GM18505 (cell line): ENCODE measurements around the gene CACNA2D2.
"Not testable (repeated sequence)": the region's sequence is repeated elsewhere in the genome, so short reads cannot be mapped to it uniquely, and the experiment has no call there.

Experiments used
- ATAC-seq: cut with Tn5 transposase; IDR thresholded peaks from one replicate; pipeline ENCODE4 v1.9.1; 2021; ENCODE audit not compliant: unreplicated experiment
- POLR2A ChIP-seq: IDR thresholded peaks from 4 replicates; pipeline ENCODE4 v1.6.1; 2011; ENCODE audit warnings: borderline replicate concordance; ENCODE audit not compliant: insufficient read depth, insufficient read length; ENCODE audit errors: extremely low read depth

The CACNA2D2 gene

DNA sequence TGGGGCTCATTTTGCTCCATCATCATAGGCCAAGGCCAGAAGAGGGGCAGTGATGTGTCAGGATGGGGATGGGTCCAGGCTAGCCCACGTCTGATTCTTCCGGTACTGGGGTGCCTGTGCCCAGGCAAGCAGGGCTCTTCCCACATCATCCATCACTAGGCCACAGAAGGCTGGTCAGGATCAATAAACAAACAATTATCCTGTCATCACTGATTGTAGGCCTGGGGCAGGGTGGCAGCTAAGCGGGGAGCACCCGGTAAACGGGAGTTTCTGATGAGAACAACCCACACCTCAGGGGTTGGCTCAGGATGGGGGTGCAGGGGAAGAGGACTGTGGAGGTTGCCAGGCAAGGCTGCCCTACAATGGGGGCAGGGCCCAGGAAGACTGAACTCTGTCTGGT lies 18.1 kb upstream of the CACNA2D2 start:
- ATAC-seq: no peak
- TF ChIP-seq POLR2A: no peak

DNA sequence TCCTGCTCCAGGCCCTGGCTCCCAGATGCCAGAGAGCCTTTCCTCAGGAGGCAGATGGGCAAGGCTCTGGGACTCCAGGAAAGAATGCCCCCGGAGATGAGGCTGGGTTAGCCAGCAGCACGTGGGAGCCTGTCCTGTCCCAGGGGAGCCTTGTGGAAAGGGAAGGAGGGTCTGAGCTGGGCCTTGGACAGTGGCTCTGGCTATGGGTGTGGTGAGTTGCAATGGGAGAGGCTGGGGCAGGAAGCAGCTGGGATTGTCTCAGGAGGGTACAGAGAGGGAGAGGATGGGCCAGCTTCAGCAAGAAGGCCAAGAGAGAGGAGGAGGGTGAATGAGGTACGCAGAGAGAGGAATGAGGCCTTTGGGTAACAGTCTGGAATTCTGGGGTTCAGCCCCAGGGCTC lies 17.4 kb upstream of the CACNA2D2 start:
- no peak for TF ChIP-seq POLR2A
- no peak for ATAC-seq

DNA sequence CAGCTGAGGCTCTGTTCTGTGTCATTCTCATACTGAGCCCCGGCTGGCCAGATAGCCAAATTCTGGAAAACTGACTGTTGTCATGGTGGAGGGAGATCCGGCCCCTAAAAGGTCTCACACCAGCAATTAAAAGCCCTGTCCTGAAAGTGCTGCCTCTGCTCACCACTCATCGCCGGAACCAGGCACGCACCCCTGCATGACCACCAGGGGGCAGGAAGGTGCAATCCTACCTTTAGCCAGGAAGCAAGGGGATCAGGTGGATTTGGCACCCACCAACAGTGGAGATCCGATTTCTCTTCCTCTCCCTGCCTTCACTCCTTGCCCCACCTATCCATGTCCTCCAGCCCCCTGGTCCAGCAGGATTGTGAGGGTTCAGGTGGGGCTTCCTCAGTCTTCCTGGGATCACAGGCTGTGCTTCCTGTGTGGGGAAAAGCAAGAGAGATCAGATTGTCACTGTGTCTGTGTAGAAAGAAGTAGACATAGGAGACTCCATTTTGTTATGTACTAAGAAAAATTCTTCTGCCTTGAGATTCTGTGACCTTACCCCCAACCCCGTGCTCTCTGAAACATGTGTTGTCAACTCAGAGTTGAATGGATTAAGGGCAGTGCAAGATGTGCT lies 16.1 kb upstream of the CACNA2D2 start:
- TF ChIP-seq POLR2A: no peak
- ATAC-seq: no peak

DNA sequence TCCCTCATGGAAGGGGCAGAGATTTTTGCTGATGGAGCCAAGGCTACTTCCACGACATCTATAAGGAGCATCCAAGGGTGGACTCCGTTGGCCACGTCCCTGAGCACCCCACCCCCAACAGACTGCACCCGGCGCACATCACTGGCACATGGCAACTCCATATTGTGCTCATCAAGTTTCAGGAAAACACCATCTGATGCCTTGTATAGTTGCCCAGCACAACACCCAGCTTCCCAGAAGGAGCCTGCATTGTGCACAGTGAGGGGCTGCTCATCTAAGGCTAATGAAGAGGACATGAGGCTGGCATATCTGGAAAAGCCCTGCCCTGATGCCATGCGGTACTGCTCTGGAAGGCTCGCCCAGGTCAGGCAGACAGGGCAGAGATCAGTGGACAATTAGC lies 15.0 kb upstream of the CACNA2D2 start:
- ATAC-seq: no peak
- TF ChIP-seq POLR2A: no peak

DNA sequence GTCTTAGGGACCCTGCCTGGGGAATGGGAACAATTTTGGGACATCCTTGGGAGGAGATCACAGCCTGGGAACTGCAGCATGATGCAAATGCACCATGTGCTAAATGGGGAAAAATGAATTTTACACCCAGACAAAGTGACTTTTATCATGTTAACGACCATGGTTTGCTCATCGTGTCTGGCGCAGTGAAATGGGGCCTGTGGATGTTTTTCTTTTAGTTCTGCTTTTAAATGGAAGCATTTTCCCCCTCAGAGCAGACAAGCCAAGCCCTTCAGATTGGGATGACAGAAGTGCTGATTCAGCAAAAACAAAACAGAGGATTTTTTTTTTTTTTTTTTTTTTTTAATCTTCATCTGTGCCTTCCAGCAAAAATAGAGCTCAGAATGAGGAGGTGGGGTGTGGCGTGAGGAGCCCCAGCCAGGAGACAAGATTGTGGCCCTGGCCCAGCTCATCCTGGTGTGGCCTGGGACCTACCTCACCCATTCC lies 14.3 kb upstream of the CACNA2D2 start:
- no peak for ATAC-seq
- no peak for TF ChIP-seq POLR2A

DNA sequence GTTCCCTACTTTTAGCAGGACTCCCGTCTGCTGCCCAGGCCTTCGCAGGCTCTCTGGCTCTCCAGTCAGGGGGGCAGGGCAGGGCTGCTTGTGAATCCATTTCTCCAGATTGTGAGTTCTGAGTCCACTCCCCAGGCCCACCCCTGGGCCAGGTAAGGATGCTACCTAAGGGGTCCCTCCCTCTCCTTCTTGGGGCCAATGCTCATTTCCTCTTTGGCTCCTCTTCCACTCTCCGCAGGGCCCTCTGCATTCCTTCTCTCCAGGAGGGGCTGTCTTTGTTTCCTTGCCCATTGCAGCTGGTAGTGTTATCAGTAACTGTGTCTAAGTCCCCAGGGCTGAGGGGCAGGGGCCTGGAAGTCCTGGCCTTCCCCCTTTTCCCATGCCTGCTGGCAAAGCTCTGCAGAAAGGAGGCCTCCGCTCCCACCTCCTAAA lies 13.0 kb upstream of the CACNA2D2 start:
- no peak for TF ChIP-seq POLR2A

DNA sequence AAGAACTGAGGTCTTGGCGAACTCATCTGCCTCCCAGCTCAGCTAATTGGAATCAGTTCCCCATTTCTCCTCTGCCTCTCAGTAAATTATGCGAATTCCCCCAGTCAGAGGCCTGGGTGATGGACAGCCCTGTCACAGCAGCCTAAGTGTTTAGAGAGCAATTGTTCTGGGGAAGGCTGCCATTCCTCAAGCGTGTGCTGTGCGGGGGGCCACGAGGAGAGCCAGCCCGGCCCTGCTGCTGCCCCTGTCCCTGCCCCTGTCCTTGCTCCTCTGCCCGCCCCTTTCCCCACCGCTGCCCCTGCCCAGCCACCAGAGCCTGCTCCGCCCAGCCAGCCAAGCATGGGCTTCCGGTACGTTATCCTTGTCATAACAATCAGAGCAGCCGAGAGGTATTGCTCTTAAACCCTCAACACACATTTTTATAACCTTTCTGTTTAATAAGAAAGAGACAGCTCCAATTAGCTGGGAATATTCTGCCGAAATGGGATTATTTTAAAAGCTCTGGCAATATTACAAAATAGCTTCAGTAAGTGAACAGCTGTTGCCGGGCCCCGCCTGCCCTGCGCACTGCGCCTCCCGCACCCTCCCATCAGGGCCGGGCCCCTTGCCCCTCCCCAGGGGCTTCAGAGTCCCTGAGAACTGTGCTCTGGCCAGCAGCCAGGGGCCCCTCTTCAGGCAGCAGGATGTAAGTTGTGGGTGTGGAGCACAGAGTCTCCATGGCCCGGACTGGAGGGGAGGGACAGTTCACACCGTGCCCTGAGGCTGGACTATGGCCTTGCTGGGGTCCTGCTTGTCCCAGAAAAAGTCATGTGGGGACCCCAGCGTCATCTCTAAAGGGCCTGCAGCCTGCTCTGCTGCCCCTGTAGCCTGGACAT lies 12.4 kb upstream of the CACNA2D2 start:
- no peak for ATAC-seq
- no peak for TF ChIP-seq POLR2A

More for the DNA sequence above, 13.0 kb upstream of the CACNA2D2 start:
- no peak for ATAC-seq

DNA sequence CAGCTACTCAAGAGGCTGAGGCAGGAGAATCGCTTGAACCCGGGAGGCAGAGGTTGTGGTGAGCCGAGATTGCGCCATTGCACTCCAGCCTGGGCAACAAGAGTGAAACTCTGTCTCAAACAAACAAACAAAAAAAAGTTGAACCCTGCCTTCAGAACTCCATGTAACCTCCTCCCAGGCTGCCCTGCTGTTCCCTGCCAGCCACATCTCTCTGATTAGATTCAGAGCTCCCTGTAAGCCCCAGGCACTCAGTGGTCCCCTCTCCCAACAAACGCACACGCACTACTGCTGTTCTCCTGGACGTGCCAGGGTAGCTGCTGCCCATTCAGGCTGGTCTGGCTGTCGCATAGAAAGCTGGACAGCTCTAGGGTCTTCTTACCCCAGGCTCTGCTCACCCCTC lies 9.5 kb upstream of the CACNA2D2 start:
- not testable (repeated sequence) for ATAC-seq

DNA sequence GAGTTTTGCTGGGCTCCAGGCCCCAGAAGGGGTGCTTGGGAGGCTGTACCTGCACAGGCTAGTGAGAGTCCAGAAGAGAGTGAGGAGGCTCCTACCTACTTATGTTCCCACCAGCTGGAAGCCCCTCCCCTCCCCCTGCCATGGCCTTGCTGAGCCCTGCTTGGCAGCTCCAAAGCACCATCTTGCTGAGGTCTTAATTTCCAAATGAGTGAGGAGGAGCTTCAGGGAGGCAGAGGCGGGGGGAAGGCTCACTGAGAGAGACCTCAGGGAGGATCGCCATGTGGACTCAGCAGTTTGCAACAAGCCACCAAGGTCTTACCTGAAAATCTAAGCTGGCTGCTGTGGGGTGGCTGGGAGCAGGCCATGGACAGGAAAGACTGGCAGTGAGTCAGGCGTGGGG lies 8.7 kb upstream of the CACNA2D2 start:
- no peak for TF ChIP-seq POLR2A
- no peak for ATAC-seq

DNA sequence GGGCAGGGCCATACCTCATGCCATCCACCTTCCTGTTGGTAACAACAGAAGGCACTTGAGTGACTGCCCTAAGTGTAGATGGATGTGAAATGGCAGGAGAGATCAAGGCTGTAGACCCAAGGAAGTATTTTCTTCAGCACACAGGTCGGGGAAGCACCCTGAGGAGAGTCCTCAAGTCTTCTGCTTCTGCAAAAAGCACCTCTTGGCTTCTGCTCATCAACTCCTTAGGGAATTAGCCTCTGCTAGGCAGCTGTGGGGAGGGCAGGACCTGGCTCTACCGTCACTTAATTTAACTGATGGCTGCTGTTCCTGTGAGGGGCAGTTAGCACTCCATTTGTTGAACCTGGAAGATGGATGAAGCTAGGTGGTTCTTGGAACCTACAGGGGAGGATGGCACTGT lies 6.9 kb upstream of the CACNA2D2 start:
- no peak for TF ChIP-seq POLR2A
- ATAC-seq: no peak

DNA sequence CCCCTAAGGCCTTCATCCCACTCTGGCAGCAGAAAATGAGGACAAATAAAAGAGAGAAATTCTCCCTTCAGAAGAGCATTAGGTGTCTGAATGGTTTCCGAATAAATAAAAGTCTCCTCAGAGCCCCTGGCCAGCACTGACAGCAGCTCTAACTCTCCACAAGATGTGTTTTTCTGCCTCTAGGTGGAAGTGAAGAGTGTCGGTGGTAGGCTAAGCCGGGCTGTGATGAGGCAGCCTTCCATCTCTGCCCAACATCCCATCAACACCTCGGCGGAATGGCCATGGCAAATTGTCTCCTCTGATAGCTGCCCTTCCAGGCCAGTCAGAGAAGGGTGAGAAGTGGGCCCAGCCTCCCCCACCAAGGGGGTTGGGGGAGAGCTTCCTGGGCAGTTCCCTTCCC lies 6.3 kb upstream of the CACNA2D2 start:
- no peak for ATAC-seq
- no peak for TF ChIP-seq POLR2A

DNA sequence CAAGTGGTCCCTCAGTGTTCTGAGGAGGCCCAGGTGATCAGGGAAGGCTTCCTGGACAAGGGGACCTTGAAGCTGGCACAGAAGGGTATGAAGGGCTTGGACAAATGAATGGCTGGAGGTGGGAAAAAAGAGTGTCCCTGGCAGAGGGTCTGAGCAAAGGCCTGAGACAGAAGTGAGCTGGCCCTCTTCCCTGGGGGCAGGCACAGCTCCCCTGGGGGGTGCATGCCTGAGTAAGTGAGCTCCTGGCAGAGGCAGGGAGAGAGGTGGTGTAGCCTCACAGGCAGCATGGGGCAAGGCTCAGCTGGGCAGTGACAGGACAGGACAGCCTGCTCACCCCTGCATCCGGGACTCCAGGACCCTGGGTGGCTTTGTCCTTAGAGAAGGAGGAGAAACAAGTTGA lies 5.4 kb upstream of the CACNA2D2 start:
- no peak for TF ChIP-seq POLR2A
- ATAC-seq: no peak

DNA sequence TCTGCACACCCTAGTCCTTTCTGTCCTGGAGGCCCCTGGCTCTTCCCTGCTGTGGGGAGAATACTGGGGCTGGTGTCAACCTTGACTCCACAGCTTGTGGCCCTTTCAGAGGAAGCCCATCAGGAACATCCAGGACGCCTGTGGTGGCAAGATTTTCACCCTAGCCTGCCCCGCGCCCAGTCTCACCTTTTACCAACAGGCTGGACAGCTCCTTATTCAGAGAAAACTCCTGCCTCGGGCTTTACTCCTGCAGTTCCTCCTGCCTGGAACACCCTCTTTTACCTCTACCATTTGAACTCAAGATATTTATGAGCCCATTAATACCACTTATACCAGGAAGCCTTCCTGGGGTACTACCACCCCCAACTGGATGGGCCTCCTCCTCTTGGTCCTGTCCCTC lies 2.7 kb upstream of the CACNA2D2 start:
- no peak for TF ChIP-seq POLR2A
- ATAC-seq: no peak

DNA sequence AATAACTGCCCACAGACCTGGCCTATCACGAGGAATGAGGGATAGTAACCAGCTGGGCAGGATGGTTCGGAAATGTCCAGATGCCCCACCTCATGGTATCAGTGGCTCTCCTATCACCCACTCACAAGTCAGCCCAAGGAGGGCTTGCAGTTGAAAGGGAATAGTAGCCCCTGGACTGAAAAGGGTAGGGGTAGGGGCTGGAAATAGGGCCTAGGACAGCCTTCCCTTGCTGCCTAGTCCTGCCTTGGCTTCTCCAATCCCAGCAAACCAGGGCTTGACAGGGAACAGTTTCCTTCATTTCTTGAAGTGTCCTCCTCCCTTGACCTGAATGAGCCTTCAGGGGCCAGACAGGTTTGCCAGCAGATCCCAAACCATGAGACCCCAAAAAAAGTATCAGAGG lies 1.2 kb upstream of the CACNA2D2 start:
- no peak for ATAC-seq

More for the DNA sequence above, 1.2 kb upstream of the CACNA2D2 start:
- TF ChIP-seq POLR2A: no peak
